22Rv1 (cell line): Measurements from ENCODE around the gene RAP1GAP.

Experiments used
- CTCF ChIP-seq: fragments of 450-650 bp; IDR thresholded peaks from 2 replicates; pipeline ENCODE4 v1.5.1; 2017; ENCODE audit warnings: mild to moderate bottlenecking
- ZFX ChIP-seq: fragments of 450-650 bp; IDR thresholded peaks from 2 replicates; pipeline ENCODE4 v1.6.1; 2017; ENCODE audit warnings: antibody characterized with exemption, borderline replicate concordance

GRCh38 chr1:21629971-21630370 is 39.2 kb downstream of the RAP1GAP start:
- no peak for TF ChIP-seq CTCF
- no peak for TF ChIP-seq ZFX
